Tibial artery (tissue), 4 donors: ENCODE measurements around the gene CASS4.

Experiments used
- DNase-seq, 2 donors: peaks; one replicate each; pipeline ENCODE4 v3.0.0-alpha.2; 2019
- H3K27ac ChIP-seq, 2 donors: fragments of 200-600 bp; sonication (generic) in 1 of 2; 1 replicate in 1 of 2; 2 replicates in 1 of 2; pipeline ENCODE4 v1.5.1; 2018 to 2019; ENCODE audit warnings: mild to moderate bottlenecking in 1 of 2
- H3K27me3 ChIP-seq, 2 donors: fragments of 200-600 bp; sonication (generic) in 1 of 2; one replicate each; pipeline versions ENCODE4 v1.5.1 to v1.6.0; 2016 to 2019
- H3K36me3 ChIP-seq, 3 donors: fragments of 200-600 bp; sonication (generic) in 2 of 3; one replicate each; pipeline ENCODE4 v1.5.1; 2016 to 2019; ENCODE audit warnings: mild to moderate bottlenecking in 2 of 3
- H3K4me1 ChIP-seq, 4 donors: fragments of 200-600 bp; sonication (generic) in 2 of 4; 1 replicate in 3 of 4; 2 replicates in 1 of 4; pipeline ENCODE4 v1.5.1; 2016 to 2019
- H3K4me3 ChIP-seq, 2 donors: fragments of 200-600 bp; sonication (generic) in 1 of 2; 1 replicate in 1 of 2; 2 replicates in 1 of 2; pipeline ENCODE4 v1.5.1; 2018 to 2019; ENCODE audit warnings: mild to moderate bottlenecking in 2 of 2
- H3K9me3 ChIP-seq, 3 donors: fragments of 200-600 bp; sonication (generic) in 1 of 3; one replicate each; pipeline ENCODE4 v1.5.1; 2016 to 2019
- intact Hi-C: fragments of 100-400 bp; cut with DNase I; formaldehyde crosslinking; loops from one replicate; pipeline ENCODE4 v1.15.0; 2023; ENCODE audit warnings: low total_unique reads
- TF ChIP-seq, protein P1 (sequence below), 2 experiments: fragments of 200-600 bp in 1 of 2; fragments of 450-650 bp in 1 of 2; IDR thresholded peaks; one replicate each; pipeline ENCODE4 v1.5.1; 2017 to 2019; ENCODE audit warnings: antibody characterized with exemption in 2 of 2, mild to moderate bottlenecking in 1 of 2, moderate library complexity in 1 of 2

CASS4 gene

DNA sequence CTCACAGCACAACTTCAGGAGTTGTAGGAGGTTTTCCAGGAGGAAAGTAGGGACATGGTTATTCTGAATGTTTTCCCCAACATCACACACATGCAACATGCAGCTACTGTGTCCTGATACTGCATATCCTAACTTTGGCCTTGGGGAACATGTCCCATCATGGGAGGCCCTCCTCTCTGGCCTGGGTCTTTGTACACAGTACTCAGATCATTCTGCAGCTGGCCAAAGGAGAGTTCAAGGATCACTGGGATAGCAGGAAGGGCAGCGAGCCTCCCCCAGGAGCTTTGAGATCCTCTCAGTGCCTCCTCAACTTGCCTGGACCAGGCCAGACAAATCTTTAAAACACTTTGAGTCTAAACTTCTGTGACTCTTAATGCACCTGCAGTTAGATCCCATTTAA, 12.9 kb downstream of the CASS4 start:
- Histone ChIP-seq H3K27ac (no peak overlapping the region), H3K4me1 (no peaks in the 10 kb centered on the region), H3K27me3 (no peaks in the 10 kb centered on the region), H3K4me3 (no peak overlapping the region), H3K36me3 (no peaks in the 10 kb centered on the region), H3K9me3 (no peaks in the 10 kb centered on the region)
- intact Hi-C loops: no loop called here
- TF ChIP-seq, protein P1, sequence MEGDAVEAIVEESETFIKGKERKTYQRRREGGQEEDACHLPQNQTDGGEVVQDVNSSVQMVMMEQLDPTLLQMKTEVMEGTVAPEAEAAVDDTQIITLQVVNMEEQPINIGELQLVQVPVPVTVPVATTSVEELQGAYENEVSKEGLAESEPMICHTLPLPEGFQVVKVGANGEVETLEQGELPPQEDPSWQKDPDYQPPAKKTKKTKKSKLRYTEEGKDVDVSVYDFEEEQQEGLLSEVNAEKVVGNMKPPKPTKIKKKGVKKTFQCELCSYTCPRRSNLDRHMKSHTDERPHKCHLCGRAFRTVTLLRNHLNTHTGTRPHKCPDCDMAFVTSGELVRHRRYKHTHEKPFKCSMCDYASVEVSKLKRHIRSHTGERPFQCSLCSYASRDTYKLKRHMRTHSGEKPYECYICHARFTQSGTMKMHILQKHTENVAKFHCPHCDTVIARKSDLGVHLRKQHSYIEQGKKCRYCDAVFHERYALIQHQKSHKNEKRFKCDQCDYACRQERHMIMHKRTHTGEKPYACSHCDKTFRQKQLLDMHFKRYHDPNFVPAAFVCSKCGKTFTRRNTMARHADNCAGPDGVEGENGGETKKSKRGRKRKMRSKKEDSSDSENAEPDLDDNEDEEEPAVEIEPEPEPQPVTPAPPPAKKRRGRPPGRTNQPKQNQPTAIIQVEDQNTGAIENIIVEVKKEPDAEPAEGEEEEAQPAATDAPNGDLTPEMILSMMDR (IDR thresholded peaks at IDR 0.05): no peak
- peak in 1 of 2 donors; percentile 15 for DNase-seq

GRCh38 chr20:56426026-56426425, 14.0 kb downstream of the CASS4 start:
- DNase-seq: no peak
- H3K27me3 ChIP-seq: no peaks in the 10 kb centered on the region
- TF ChIP-seq, protein P1 (IDR thresholded peaks at IDR 0.05): no peak
- H3K9me3 ChIP-seq: no peaks in the 10 kb centered on the region
- no peaks in the 10 kb centered on the region for H3K36me3 ChIP-seq
- no peak overlapping the region for H3K27ac ChIP-seq
- no peaks in the 10 kb centered on the region for H3K4me1 ChIP-seq
- no peak overlapping the region for H3K4me3 ChIP-seq
- intact Hi-C loops: no loop called here

GRCh38 chr20:56426926-56427325, 14.9 kb downstream of the CASS4 start:
- Histone ChIP-seq H3K27me3 (no peaks in the 10 kb centered on the region), H3K9me3 (no peaks in the 10 kb centered on the region), H3K36me3 (no peaks in the 10 kb centered on the region), H3K27ac (no peak overlapping the region), H3K4me1 (no peaks in the 10 kb centered on the region), H3K4me3 (no peak overlapping the region)
- intact Hi-C loops: no loop called here
- TF ChIP-seq, protein P1 (IDR thresholded peaks at IDR 0.05): no peak
- no peak for DNase-seq

GRCh38 chr20:56427797-56428196, 15.7 kb downstream of the CASS4 start:
- TF ChIP-seq, protein P1 (IDR thresholded peaks at IDR 0.05): no peak
- Histone ChIP-seq H3K9me3 (no peaks in the 10 kb centered on the region), H3K4me1 (no peaks in the 10 kb centered on the region), H3K4me3 (no peak overlapping the region), H3K27ac (no peak overlapping the region), H3K27me3 (no peaks in the 10 kb centered on the region), H3K36me3 (no peaks in the 10 kb centered on the region)
- DNase-seq: no peak
- intact Hi-C loops: no loop called here

DNA sequence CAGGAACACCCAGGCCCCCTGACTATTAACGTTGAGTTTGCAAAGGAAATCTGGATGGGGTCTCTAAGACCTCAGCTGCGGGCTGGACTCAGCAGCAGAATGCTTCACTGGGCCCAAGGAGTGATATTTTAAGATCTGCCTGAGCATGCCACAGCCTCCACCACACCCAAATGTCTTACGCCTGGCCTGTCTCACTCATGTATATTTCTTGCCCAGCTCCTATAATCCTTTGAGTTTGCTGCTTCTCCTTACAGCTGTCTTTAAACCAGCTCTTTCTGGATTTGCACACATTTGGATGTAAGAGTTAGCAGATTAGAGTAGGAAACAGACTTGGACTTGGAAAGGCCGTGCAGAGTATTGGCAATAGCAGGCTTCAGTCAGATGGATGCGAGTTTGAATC, 16.4 kb downstream of the CASS4 start:
- Histone ChIP-seq H3K27me3 (no peaks in the 10 kb centered on the region), H3K9me3 (no peaks in the 10 kb centered on the region), H3K36me3 (no peaks in the 10 kb centered on the region), H3K4me3 (no peak overlapping the region), H3K27ac (no peak overlapping the region), H3K4me1 (no peaks in the 10 kb centered on the region)
- DNase-seq: no peak
- TF ChIP-seq, protein P1 (IDR thresholded peaks at IDR 0.05): no peak
- intact Hi-C loops: no loop called here

DNA sequence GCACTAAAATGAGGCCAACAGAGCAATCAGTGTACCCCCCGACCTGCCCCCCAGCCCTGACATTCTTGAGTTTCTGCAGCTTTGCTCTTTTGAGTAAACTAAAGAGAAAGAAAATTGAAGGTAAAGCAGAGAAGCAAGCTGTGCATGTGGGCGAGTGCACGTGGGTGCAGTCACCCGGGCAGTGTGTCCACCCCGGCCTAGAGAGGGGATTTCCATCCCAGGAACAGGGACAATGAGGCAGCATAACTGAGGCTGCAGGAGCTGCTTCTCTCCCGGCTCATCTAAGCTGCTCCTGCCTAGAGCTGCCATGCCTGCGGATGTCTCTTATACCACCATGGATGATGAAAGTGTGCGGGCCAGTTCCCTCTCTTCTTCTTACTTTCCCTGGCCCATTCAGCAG, 16.8 kb downstream of the CASS4 start:
- H3K27ac ChIP-seq: no peak overlapping the region
- peak in 1 of 2 donors; percentile 48 for DNase-seq

More for the DNA sequence above, 16.8 kb downstream of the CASS4 start:
- no peaks in the 10 kb centered on the region for H3K27me3 ChIP-seq
- no peaks in the 10 kb centered on the region for H3K4me1 ChIP-seq
- TF ChIP-seq, protein P1 (IDR thresholded peaks at IDR 0.05): no peak
- intact Hi-C loops: no loop called here
- H3K4me3 ChIP-seq: no peak overlapping the region
- no peaks in the 10 kb centered on the region for H3K36me3 ChIP-seq
- H3K9me3 ChIP-seq: no peaks in the 10 kb centered on the region
